Transverse colon (tissue), 4 donors: ENCODE results near the gene PCBP3.

Experiments used
- POLR2AphosphoS5 ChIP-seq, 3 donors: sonication (generic); formaldehyde crosslinking; IDR thresholded peaks; one replicate each; pipeline ENCODE4 v1.6.1; 2016; ENCODE audit warnings: antibody characterized with exemption in 3 of 3
- TF ChIP-seq, protein P1 (sequence below), 5 experiments: fragments of 200-600 bp in 3 of 5; fragments of 450-650 bp in 2 of 5; sonication (generic) in 3 of 5; IDR thresholded peaks; 1 replicate in 2 of 5; 2 replicates in 3 of 5; pipeline ENCODE4 v1.5.1; 2016 to 2017; ENCODE audit warnings: antibody characterized with exemption in 5 of 5, inconsistent platforms in 3 of 5, mild to moderate bottlenecking in 2 of 5, moderate library complexity in 1 of 5

DNA sequence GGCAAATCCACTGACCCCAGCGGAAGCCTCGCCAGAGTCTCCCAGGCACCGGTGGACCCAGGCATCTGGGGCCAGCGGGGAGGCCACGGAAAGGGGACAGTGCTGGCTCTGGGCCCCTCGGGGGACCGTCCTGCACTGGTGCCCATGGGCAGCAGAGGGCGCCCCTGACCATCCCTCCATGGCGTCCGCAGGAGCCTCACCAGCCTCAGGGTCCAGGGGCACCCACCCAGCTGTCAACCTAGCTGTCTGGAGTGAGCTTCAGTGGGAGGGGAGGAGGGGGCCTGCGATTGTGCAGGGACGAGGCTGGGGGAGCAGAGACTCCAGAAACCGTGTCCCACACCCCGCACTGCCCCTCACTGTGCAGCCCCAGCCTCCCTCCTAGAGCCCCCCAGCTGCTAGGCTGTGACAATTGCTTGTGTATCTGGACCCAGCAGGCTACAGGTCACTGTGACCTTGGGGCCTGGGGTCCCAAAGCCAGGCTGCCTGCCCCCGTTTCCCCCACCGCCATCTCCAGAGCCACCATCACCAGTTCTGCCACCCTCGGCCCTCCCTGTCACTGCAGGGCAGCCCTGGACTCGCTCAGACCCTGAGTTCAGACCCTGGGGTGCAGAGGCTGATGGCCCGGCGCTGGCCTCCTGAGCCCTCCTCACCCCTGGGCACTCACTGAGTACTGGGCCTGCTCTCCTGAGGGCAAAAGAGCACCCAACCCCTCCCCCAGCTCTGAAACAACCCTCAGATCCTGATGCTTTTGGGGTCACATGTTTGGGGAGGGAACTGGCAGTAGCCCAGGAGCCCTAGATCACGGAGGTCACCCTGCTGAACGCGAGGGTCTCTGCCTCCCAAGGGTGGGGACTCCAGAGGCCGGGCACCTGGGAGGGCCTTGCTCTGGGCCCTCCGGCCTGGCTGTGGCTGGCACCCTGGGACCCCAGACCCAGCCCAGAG, 327.4 kb downstream of the PCBP3 start:
- TF ChIP-seq, protein P1, sequence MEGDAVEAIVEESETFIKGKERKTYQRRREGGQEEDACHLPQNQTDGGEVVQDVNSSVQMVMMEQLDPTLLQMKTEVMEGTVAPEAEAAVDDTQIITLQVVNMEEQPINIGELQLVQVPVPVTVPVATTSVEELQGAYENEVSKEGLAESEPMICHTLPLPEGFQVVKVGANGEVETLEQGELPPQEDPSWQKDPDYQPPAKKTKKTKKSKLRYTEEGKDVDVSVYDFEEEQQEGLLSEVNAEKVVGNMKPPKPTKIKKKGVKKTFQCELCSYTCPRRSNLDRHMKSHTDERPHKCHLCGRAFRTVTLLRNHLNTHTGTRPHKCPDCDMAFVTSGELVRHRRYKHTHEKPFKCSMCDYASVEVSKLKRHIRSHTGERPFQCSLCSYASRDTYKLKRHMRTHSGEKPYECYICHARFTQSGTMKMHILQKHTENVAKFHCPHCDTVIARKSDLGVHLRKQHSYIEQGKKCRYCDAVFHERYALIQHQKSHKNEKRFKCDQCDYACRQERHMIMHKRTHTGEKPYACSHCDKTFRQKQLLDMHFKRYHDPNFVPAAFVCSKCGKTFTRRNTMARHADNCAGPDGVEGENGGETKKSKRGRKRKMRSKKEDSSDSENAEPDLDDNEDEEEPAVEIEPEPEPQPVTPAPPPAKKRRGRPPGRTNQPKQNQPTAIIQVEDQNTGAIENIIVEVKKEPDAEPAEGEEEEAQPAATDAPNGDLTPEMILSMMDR (IDR thresholded peaks at IDR 0.05), result peak; percentile 72 to 93 (median 81)
- TF ChIP-seq POLR2AphosphoS5 (IDR thresholded peaks at IDR 0.05), result no peak
